ENCODE results near the gene MLANA. TPM values are rescaled to one million over a fixed set of nuclear protein-coding genes. Genes with fewer than 3 reads are reported as not detected.

MLANA gene
- total RNA-seq, 1 donor from 2014 or later = not detected

DNA sequence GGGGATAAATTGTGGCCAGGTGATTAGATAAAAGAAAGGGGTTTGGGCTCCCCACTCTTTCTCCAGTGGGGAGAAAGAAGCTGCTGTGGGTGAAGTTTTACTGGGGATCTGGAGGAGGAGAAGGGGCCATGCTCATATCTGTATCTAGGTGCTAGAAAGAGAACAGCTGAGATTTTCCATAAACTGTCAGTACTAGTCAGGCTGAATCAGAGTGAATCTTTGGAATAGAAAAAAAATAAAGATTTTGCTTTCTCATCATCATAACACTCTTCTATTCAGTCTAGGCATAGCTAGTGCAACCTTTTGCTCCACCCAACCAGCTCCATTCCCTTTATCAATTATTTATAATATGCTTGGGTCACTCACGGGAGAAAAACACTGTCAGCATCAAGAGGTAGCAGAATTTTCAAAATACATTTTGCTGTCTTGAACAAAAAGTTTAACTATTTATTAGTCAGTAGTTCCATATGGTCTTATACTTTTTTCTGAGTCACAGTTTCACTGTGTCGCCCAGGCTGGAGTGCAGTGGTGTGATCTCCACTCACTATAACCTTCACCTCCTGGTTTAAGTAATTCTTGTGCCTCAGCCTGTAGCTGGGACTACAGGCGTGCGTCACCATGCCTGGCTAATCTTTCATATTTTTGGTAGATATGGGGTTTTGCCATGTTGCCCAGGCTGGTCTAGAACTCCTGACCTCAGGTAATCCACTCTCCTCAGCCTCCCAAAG lies 36.5 kb upstream of the MLANA start:
- Mint-ChIP-seq H3K27ac (ENCODE audit: unreplicated experiment) (no peak overlapping the region), H3K4me1 (ENCODE audit: low read depth, unreplicated experiment) (peaks cover 17% of the 10 kb centered on the region), H3K4me3 (ENCODE audit: unreplicated experiment) (no peak overlapping the region), H3K36me3 (ENCODE audit: low read depth, unreplicated experiment) (no peaks in the 10 kb centered on the region), H3K27me3 (ENCODE audit: low read depth, unreplicated experiment) (no peaks in the 10 kb centered on the region), H3K9me3 (ENCODE audit: unreplicated experiment) (no peaks in the 10 kb centered on the region)
- Histone ChIP-seq H2AFZ (ENCODE audit: low read depth, low read length) (no peak overlapping the region), H3K4me3 (ENCODE audit: insufficient read depth, low read depth, low read length) (no peak overlapping the region), H3K27ac (ENCODE audit: low read depth, low read length) (no peak overlapping the region), H3K4me1 (ENCODE audit: insufficient read depth, low read length) (no peaks in the 10 kb centered on the region), H4K20me1 (ENCODE audit: insufficient read depth, low read length) (no peaks in the 10 kb centered on the region), H3K4me2 (ENCODE audit: low read length) (no peak overlapping the region), H3K9ac (ENCODE audit: low read length) (no peak overlapping the region), H3K9me3 (ENCODE audit: insufficient read depth, low read depth, low read length) (no peaks in the 10 kb centered on the region), H3K27me3 (ENCODE audit: insufficient read depth, low read length) (peaks cover 83% of the 10 kb centered on the region), H3K79me2 (ENCODE audit: insufficient read depth, low read length) (no peaks in the 10 kb centered on the region), H3K36me3 (ENCODE audit: insufficient read depth, low read length) (no peaks in the 10 kb centered on the region)
- DNase-seq (ENCODE audit: low read depth) (no peak), FAIRE-seq (no peak)
- TF ChIP-seq, protein P1, sequence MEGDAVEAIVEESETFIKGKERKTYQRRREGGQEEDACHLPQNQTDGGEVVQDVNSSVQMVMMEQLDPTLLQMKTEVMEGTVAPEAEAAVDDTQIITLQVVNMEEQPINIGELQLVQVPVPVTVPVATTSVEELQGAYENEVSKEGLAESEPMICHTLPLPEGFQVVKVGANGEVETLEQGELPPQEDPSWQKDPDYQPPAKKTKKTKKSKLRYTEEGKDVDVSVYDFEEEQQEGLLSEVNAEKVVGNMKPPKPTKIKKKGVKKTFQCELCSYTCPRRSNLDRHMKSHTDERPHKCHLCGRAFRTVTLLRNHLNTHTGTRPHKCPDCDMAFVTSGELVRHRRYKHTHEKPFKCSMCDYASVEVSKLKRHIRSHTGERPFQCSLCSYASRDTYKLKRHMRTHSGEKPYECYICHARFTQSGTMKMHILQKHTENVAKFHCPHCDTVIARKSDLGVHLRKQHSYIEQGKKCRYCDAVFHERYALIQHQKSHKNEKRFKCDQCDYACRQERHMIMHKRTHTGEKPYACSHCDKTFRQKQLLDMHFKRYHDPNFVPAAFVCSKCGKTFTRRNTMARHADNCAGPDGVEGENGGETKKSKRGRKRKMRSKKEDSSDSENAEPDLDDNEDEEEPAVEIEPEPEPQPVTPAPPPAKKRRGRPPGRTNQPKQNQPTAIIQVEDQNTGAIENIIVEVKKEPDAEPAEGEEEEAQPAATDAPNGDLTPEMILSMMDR (IDR thresholded peaks at IDR 0.05; ENCODE audit: insufficient read depth, low read depth, low read length) = no peak
- no peak for TF ChIP-seq EZH2 (IDR thresholded peaks at IDR 0.05; ENCODE audit: insufficient read depth, low read length)

DNA sequence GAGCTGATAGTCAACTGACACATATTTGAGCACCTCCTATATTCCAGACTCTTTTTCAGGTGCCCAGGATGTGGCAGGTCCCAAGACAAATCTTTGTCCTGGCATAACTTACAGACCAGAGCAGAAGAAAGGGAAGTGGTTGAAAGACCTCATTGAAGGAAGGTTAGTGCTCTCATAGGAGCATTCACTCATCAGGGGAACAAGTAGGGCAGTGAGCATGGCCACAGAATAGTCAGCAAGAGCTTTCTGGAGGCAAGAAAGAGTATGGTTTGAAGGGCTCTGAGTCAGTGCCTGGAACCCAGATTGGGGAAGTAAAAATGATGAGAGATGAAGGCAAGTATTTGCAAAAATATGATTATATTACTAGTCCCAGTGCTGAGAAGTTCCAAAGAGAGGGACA lies 32.8 kb upstream of the MLANA start:
- Histone ChIP-seq H3K79me2 (ENCODE audit: insufficient read depth, low read length) (no peaks in the 10 kb centered on the region), H3K9ac (ENCODE audit: low read length) (no peak overlapping the region), H3K27me3 (ENCODE audit: insufficient read depth, low read length) (peaks cover 64% of the 10 kb centered on the region), H3K36me3 (ENCODE audit: insufficient read depth, low read length) (no peaks in the 10 kb centered on the region), H4K20me1 (ENCODE audit: insufficient read depth, low read length) (no peaks in the 10 kb centered on the region), H2AFZ (ENCODE audit: low read depth, low read length) (no peak overlapping the region), H3K4me3 (ENCODE audit: insufficient read depth, low read depth, low read length) (no peak overlapping the region), H3K27ac (ENCODE audit: low read depth, low read length) (no peak overlapping the region), H3K4me2 (ENCODE audit: low read length) (no peak overlapping the region), H3K9me3 (ENCODE audit: insufficient read depth, low read depth, low read length) (no peaks in the 10 kb centered on the region), H3K4me1 (ENCODE audit: insufficient read depth, low read length) (no peaks in the 10 kb centered on the region)
- Mint-ChIP-seq H3K4me3 (ENCODE audit: unreplicated experiment) (no peak overlapping the region), H3K27me3 (ENCODE audit: low read depth, unreplicated experiment) (no peaks in the 10 kb centered on the region), H3K9me3 (ENCODE audit: unreplicated experiment) (no peaks in the 10 kb centered on the region), H3K27ac (ENCODE audit: unreplicated experiment) (no peak overlapping the region), H3K36me3 (ENCODE audit: low read depth, unreplicated experiment) (peaks cover 1% of the 10 kb centered on the region), H3K4me1 (ENCODE audit: low read depth, unreplicated experiment) (peaks cover 3% of the 10 kb centered on the region)
- no peak for TF ChIP-seq EZH2 (IDR thresholded peaks at IDR 0.05; ENCODE audit: insufficient read depth, low read length)
- TF ChIP-seq, protein P1 (IDR thresholded peaks at IDR 0.05; ENCODE audit: insufficient read depth, low read depth, low read length) = no peak
- FAIRE-seq (no peak), DNase-seq (ENCODE audit: low read depth) (no peak)

DNA sequence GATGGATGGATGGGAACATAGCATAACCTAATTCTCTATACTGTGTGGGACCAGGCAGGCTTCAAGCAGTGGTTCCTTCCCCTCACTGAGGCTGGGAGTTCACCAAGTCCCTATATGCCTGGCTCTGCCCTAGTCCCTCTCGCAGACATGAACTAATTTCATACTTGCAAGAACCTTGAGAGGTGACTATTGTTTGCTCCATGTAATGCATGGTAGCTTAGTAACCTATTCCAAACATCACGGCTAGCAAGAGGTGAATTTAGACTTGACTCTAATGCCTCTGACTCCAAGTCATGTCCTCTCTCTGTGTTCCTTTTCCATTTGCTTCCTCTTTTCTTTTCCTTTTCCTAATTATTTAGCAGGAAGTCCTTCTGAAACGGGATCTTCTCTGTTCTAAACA lies 31.9 kb upstream of the MLANA start:
- Histone ChIP-seq H3K27me3 (ENCODE audit: insufficient read depth, low read length) (peaks cover 54% of the 10 kb centered on the region), H4K20me1 (ENCODE audit: insufficient read depth, low read length) (no peaks in the 10 kb centered on the region), H3K4me3 (ENCODE audit: insufficient read depth, low read depth, low read length) (no peak overlapping the region), H3K36me3 (ENCODE audit: insufficient read depth, low read length) (no peaks in the 10 kb centered on the region), H3K4me2 (ENCODE audit: low read length) (no peak overlapping the region), H3K27ac (ENCODE audit: low read depth, low read length) (no peak overlapping the region), H3K4me1 (ENCODE audit: insufficient read depth, low read length) (no peaks in the 10 kb centered on the region), H3K9me3 (ENCODE audit: insufficient read depth, low read depth, low read length) (no peaks in the 10 kb centered on the region), H3K79me2 (ENCODE audit: insufficient read depth, low read length) (no peaks in the 10 kb centered on the region), H2AFZ (ENCODE audit: low read depth, low read length) (no peak overlapping the region), H3K9ac (ENCODE audit: low read length) (no peak overlapping the region)
- H3K27ac Mint-ChIP-seq (ENCODE audit: unreplicated experiment) = no peak overlapping the region
- H3K4me1 Mint-ChIP-seq (ENCODE audit: low read depth, unreplicated experiment) = peaks cover 3% of the 10 kb centered on the region
- DNase-seq (ENCODE audit: low read depth) = no peak
- peaks cover 1% of the 10 kb centered on the region for H3K36me3 Mint-ChIP-seq (ENCODE audit: low read depth, unreplicated experiment)
- H3K4me3 Mint-ChIP-seq (ENCODE audit: unreplicated experiment) = no peak overlapping the region
- no peaks in the 10 kb centered on the region for H3K27me3 Mint-ChIP-seq (ENCODE audit: low read depth, unreplicated experiment)
- no peak for TF ChIP-seq EZH2 (IDR thresholded peaks at IDR 0.05; ENCODE audit: insufficient read depth, low read length)
- TF ChIP-seq, protein P1 (IDR thresholded peaks at IDR 0.05; ENCODE audit: insufficient read depth, low read depth, low read length) = no peak
- no peaks in the 10 kb centered on the region for H3K9me3 Mint-ChIP-seq (ENCODE audit: unreplicated experiment)
- FAIRE-seq = no peak

Data from astrocyte (in vitro differentiated cells and primary cell).